ENCODE measurements around the gene CCDC51. TPM values are rescaled to one million over a fixed set of nuclear protein-coding genes. Genes with fewer than 3 reads are reported as not detected.
"Not testable (repeated sequence)": the region's sequence is repeated elsewhere in the genome, so short reads cannot be mapped to it uniquely, and the experiment has no call there.

CCDC51 gene
- total RNA-seq, 1 experiment from 2014 or later: 49.6 TPM

DNA sequence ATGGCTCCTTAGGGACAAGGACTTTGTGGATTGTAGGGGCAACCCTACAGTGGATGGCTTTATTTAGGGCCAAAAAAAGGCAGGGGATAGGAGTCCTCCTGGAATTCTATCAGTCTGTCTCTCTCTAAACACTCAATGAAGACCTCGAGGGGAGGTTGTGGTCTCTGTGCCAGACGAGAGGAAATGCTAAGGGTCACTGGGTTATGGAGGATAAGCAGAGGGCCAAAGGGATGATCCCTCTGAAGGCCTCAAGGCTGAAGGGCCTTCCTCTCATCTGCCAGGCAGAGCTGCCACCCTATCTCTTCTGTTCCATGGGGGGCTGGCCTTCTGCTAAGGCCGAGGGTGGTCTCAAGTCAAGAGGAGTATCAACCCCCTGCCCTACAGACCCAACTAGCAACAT lies 37.0 kb downstream of the CCDC51 start:
- no peak for DNase-seq (ENCODE audit: low read depth)
- in situ Hi-C loops (cut with HindIII; ENCODE audit: low pct_unique_long_range_greater_than_20kb, low sequenced_read_pairs): no loop called here

- peak; percentile 67 for DNase-seq (ENCODE audit: low read depth)
- in situ Hi-C loops (cut with HindIII; ENCODE audit: low pct_unique_long_range_greater_than_20kb, low sequenced_read_pairs): no loop called here
Observed at GRCh38 chr3:48402281-48402732, 37.6 kb downstream of the CCDC51 start.

DNA sequence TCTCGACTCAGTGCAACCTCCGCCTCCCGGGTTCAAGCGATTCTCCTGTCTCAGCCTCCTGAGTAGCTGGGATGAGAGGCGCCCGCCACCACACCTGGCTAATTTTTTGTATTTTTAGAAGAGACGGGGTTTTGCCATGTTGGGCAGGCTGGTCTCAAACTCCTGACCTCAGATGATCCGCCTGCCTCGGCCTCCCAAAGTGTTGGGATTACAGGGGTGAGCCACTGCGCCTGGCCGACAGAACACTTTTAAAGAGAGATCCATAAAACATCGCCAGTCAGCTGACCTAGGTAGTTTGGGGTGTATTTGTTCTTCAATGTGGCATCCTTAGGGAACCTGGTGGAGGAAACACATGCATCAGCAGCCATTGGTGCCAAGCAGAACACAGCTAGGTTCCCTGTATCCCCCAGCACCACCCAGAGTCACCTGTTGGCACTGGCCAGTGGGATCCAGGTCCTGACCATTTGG lies 38.5 kb downstream of the CCDC51 start:
- DNase-seq (ENCODE audit: low read depth); in situ Hi-C loops (cut with HindIII; ENCODE audit: low pct_unique_long_range_greater_than_20kb, low sequenced_read_pairs): not testable (repeated sequence)

GRCh38 chr3:48400824-48401433 lies 39.0 kb downstream of the CCDC51 start:
- peak; percentile 29 for DNase-seq (ENCODE audit: low read depth)
- in situ Hi-C loops (cut with HindIII; ENCODE audit: low pct_unique_long_range_greater_than_20kb, low sequenced_read_pairs): no loop called here

DNA sequence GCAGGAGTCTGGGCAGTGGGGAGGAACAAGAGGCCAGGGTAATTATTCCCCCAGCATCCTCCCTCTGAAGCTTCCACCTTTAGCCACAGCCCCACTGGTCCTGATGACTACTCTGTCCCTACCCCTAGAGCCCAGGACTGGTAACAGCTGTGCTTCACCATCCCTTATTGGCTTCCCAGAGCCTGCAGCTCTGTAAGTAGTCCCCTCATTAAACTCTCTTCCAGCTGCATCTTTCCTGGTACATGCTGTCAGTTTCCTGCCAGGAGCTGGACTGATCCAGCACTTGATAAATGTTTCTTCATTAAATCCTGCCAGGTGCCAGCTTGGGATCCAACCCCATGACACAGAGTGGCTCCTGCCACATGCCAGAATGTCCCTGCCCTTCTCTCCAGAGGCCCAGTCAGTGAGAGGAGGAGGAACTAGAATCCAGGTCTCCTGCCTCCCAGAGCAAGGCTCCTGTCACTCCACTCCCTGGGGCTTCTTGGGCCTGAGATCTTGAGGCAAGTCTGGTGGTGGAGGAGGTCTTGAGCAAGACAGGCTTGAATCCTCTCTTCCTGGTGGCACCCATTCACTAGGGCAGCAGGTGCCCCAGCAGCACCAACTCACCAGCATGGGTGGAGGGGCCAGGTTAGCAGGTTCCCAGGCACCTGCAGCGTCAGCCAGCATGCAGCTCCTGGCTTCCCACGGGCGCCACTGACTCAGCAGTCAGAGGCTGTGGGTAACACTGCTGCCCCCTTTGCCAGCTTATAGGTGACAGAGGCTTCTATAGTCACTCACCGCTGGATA lies 40.3 kb downstream of the CCDC51 start:
- DNase-seq (ENCODE audit: low read depth): peak; percentile 10
- in situ Hi-C loops (cut with HindIII; ENCODE audit: low pct_unique_long_range_greater_than_20kb, low sequenced_read_pairs): no loop called here

DNA sequence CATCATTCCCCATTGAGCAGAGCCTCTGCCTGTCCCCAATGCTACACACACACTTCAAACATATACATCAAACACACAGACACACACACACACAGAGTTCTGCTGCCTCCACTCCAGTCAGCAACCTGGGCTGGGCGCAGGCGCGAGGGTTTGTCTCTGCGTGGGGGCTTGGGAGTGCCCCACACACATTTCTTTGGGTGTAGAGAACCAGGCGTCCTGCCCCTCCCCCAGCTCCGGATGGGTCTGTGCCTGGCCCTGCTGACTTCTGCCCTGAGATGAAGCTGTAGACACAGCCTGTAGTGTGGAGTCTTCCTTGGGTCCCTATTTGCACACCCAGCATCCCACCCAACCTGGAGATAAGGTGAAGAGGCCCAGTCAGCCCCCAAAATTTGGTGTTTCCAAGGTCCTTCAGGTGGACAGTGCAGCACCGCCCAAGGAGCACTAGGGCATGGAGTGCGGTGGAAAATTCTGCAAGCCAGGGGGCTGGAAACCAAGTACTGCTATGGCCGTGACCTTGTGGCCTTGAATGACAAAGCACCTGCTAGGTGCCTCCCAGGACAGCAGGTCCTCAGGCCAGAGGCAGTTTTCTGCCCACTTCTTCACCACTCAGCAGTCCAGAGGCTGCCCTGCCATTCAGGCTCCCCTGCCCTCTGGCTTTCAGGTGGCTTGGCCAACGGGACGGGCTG lies 41.1 kb downstream of the CCDC51 start:
- DNase-seq (ENCODE audit: low read depth): no peak
- in situ Hi-C loops (cut with HindIII; ENCODE audit: low pct_unique_long_range_greater_than_20kb, low sequenced_read_pairs): no loop called here

GRCh38 chr3:48397767-48398681 lies 41.9 kb downstream of the CCDC51 start:
- in situ Hi-C loops (cut with HindIII; ENCODE audit: low pct_unique_long_range_greater_than_20kb, low sequenced_read_pairs): no loop called here

DNA sequence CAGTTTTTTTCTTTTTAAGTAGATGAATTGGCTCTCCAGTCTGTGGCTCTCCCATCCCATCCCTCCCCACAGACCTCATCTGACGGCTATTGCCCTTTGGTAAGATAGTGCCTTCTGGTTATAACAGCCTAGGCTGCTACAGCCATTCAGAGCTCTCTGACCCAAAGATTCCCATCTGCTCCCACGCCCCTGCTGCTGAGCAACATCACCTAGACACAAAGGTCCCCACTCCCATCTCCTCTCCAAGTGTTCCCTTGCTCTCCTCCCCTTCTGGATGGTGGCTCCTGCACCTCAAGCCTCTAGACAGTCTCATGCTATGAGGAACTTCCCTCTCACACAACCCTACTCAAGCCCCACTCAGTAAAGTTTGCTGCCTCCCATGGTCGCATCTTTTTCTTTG lies 44.2 kb downstream of the CCDC51 start:
- in situ Hi-C loops (cut with HindIII; ENCODE audit: low pct_unique_long_range_greater_than_20kb, low sequenced_read_pairs): no loop called here
- DNase-seq (ENCODE audit: low read depth): no peak

More at GRCh38 chr3:48397767-48398681, 41.9 kb downstream of the CCDC51 start:
- no peak for DNase-seq (ENCODE audit: low read depth)

DNA sequence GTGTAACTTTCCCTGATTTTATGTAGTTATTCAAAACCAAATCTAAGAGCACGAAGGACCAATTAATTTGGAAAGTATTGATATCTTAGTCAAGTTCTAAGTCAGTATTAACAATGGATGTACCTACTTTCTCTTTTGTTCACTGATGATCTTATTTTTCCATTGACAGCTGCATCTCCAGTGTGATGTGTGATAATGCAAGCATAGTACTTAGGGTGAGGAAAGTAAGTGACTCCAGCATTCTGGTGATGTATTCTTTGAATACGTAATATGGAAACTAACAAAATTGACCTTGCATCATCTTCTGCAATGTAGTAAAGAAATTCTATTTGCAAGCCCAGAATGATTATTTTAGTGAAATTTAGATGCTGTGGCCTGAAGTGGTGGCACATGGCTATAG lies 45.5 kb downstream of the CCDC51 start:
- in situ Hi-C loops (cut with HindIII; ENCODE audit: low pct_unique_long_range_greater_than_20kb, low sequenced_read_pairs): no loop called here
- no peak for DNase-seq (ENCODE audit: low read depth)

DNA sequence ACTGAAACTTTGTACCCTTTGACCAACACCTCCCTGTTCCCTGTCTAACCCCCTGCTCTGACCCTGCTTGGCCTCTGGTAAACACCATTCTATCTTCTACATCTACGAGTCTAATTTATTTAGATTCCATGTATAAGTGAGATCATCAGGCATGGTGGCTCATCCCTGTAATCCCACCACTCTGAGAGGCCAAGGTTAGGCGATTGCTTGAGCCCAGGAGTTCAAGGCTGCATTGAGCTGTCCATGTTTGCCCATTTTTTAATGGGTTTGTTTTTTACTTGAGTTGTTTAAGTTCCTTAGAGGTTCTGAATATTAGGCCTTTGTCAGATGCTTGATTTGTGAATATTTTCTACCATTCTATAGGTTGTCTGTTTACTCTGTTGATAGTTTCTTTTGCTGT lies 51.0 kb downstream of the CCDC51 start:
- DNase-seq (ENCODE audit: low read depth): no peak
- in situ Hi-C loops (cut with HindIII; ENCODE audit: low pct_unique_long_range_greater_than_20kb, low sequenced_read_pairs): no loop called here

DNA sequence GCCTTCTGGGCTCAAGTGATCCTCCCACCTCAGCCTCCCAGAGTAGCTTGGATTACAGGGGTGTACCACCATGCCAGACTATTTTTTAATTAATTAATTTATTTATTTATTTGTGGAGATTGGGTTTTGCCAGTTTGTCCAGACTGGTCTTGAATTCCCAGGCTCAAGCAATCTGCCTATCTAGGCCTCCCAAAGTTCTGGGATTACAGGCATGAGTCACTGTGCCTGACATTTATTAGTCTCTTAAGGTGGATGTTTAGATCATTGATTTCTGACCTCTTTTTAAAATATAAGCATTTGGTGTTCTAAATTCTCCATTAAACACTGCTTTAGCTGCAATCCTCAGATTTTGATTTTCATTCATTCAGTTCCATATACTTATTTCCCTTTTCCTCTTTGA lies 52.3 kb downstream of the CCDC51 start:
- no peak for DNase-seq (ENCODE audit: low read depth)
- in situ Hi-C loops (cut with HindIII; ENCODE audit: low pct_unique_long_range_greater_than_20kb, low sequenced_read_pairs): no loop called here

Other genes starting within 250 kb of the CCDC51 start
- not detected in 2 replicates for gene CAMP, start 216.6 kb downstream of the CCDC51 start, total RNA-seq (2014; rRNA removed; shearing (Covaris generic); ENCODE audit: low replicate concordance)
- gene ZNF589, start 199.0 kb downstream of the CCDC51 start, total RNA-seq (2014; rRNA removed; shearing (Covaris generic); ENCODE audit: low replicate concordance): 0.68 and 1.5 TPM in 2 replicates
- 39.9 and 45.3 TPM in 2 replicates for gene NME6, start 138.8 kb downstream of the CCDC51 start, total RNA-seq (2014; rRNA removed; shearing (Covaris generic); ENCODE audit: low replicate concordance)
- gene SPINK8, start 106.5 kb downstream of the CCDC51 start, total RNA-seq (2014; rRNA removed; shearing (Covaris generic); ENCODE audit: low replicate concordance): not detected in 2 replicates
- not detected in 2 replicates for gene FBXW12, start 67.9 kb downstream of the CCDC51 start, total RNA-seq (2014; rRNA removed; shearing (Covaris generic); ENCODE audit: low replicate concordance)
- gene PLXNB1, start 10.0 kb downstream of the CCDC51 start, total RNA-seq (2014; rRNA removed; shearing (Covaris generic); ENCODE audit: low replicate concordance): 17.8 and 24.8 TPM in 2 replicates
- gene TMA7, start 138 bp upstream of the CCDC51 start, total RNA-seq (2014; rRNA removed; shearing (Covaris generic); ENCODE audit: low replicate concordance): 418 and 765 TPM in 2 replicates
- 1.6 and 4.0 TPM in 2 replicates for gene ATRIP, start 6.6 kb upstream of the CCDC51 start, total RNA-seq (2014; rRNA removed; shearing (Covaris generic); ENCODE audit: low replicate concordance)
- 118 and 132 TPM in 2 replicates for gene SHISA5, start 64.1 kb upstream of the CCDC51 start, total RNA-seq (2014; rRNA removed; shearing (Covaris generic); ENCODE audit: low replicate concordance)
- gene PFKFB4, start 116.7 kb upstream of the CCDC51 start, total RNA-seq (2014; rRNA removed; shearing (Covaris generic); ENCODE audit: low replicate concordance): 16.9 and 23.8 TPM in 2 replicates
- gene UCN2, start 123.7 kb upstream of the CCDC51 start, total RNA-seq (2014; rRNA removed; shearing (Covaris generic); ENCODE audit: low replicate concordance): 0.52 and 1.2 TPM in 2 replicates
- gene COL7A1, start 155.2 kb upstream of the CCDC51 start, total RNA-seq (2014; rRNA removed; shearing (Covaris generic); ENCODE audit: low replicate concordance): 72.6 and 84.9 TPM in 2 replicates
- 232 and 416 TPM in 2 replicates for gene UQCRC1, start 169.5 kb upstream of the CCDC51 start, total RNA-seq (2014; rRNA removed; shearing (Covaris generic); ENCODE audit: low replicate concordance)
- gene TMEM89, start 181.7 kb upstream of the CCDC51 start, total RNA-seq (2014; rRNA removed; shearing (Covaris generic); ENCODE audit: low replicate concordance): not detected in 2 replicates
- gene SLC26A6, start 195.3 kb upstream of the CCDC51 start, total RNA-seq (2014; rRNA removed; shearing (Covaris generic); ENCODE audit: low replicate concordance): 12.8 and 14.8 TPM in 2 replicates
- gene CELSR3, start 222.8 kb upstream of the CCDC51 start, total RNA-seq (2014; rRNA removed; shearing (Covaris generic); ENCODE audit: low replicate concordance): 2.1 and 3.6 TPM in 2 replicates
- gene NCKIPSD, start 245.8 kb upstream of the CCDC51 start, total RNA-seq (2014; rRNA removed; shearing (Covaris generic); ENCODE audit: low replicate concordance): 4.0 and 25.1 TPM in 2 replicates